ENCODE data around the gene SLC25A28.

GRCh38 chr10:99564361-99564760 lies 55.9 kb downstream of the SLC25A28 start:
- TF ChIP-seq POLR2A (IDR thresholded peaks at IDR 0.05): no peak
- TF ChIP-seq CTCF (IDR thresholded peaks at IDR 0.05): no peak
